GM12892 (cell line): ENCODE results near the gene BARHL1.

Source experiments
- POLR2A ChIP-seq: IDR thresholded peaks from 2 replicates; pipeline ENCODE4 v1.6.1; 2011; ENCODE audit warnings: low read depth, low read length, control low read depth
- POLR2AphosphoS5 ChIP-seq: IDR thresholded peaks from 2 replicates; pipeline ENCODE4 v1.6.1; 2011; ENCODE audit warnings: low read depth, low read length, control low read depth
- TAF1 ChIP-seq: IDR thresholded peaks from 2 replicates; pipeline ENCODE4 v1.6.1; 2011; ENCODE audit warnings: low read depth, mild to moderate bottlenecking, control low read depth, low read length, borderline replicate concordance

GRCh38 chr9:132552041-132552440 is 30.4 kb upstream of the BARHL1 start:
- TF ChIP-seq POLR2A: no peak
- no peak for TF ChIP-seq POLR2AphosphoS5
- TF ChIP-seq TAF1: no peak
